GM23338 (cell line): Measurements from ENCODE around the gene NGLY1. TPM values are rescaled to one million over a fixed set of nuclear protein-coding genes. Genes with fewer than 3 reads are reported as not detected.

Experiments used
- ATAC-seq: fragments of 200-7000 bp; cut with Tn5 transposase; 3 replicates; pipeline ENCODE4 v1.9.1; 2020
- DNase-seq: peaks from one replicate; pipeline ENCODE4 v3.0.0-alpha.2; 2015; ENCODE audit warnings: low spot score
- H2AFZ ChIP-seq: fragments of 200-600 bp; sonication (generic); 2 replicates; pipeline ENCODE4 v1.8.0; 2016; ENCODE audit warnings: antibody characterized with exemption, mild to moderate bottlenecking, moderate library complexity
- H3F3A ChIP-seq: fragments of 200-600 bp; sonication (generic); replicated peaks from 2 replicates; pipeline ENCODE4 v1.8.0; 2017; ENCODE audit warnings: antibody characterized with exemption, mixed run types, low read depth
- H3K27ac ChIP-seq: fragments of 200-600 bp; sonication (generic); 2 replicates; pipeline ENCODE4 v1.6.1; 2016; ENCODE audit warnings: low read depth
- H3K27me3 ChIP-seq: fragments of 200-600 bp; sonication (generic); 2 replicates; pipeline ENCODE4 v1.8.0; 2016; ENCODE audit warnings: mild to moderate bottlenecking, mixed run types, moderate library complexity; ENCODE audit not compliant: insufficient read depth
- H3K36me3 ChIP-seq: fragments of 200-600 bp; sonication (generic); 2 replicates; pipeline ENCODE4 v1.8.0; 2016; ENCODE audit warnings: mild to moderate bottlenecking; ENCODE audit not compliant: insufficient read depth
- H3K4me1 ChIP-seq: fragments of 200-600 bp; sonication (generic); 2 replicates; pipeline ENCODE4 v1.8.0; 2016; ENCODE audit warnings: mild to moderate bottlenecking, moderate library complexity; ENCODE audit not compliant: insufficient read depth
- H3K4me2 ChIP-seq: fragments of 200-600 bp; sonication (generic); 2 replicates; pipeline ENCODE4 v1.7.1; 2017; ENCODE audit warnings: mixed run types
- H3K4me3 ChIP-seq: fragments of 200-600 bp; sonication (generic); 2 replicates; pipeline ENCODE4 v1.6.1; 2016; ENCODE audit warnings: mixed run types
- H3K79me2 ChIP-seq: fragments of 200-600 bp; sonication (generic); replicated peaks from 2 replicates; pipeline ENCODE4 v1.8.0; 2017; ENCODE audit warnings: mild to moderate bottlenecking; ENCODE audit not compliant: insufficient read depth
- H3K9me2 ChIP-seq: fragments of 200-600 bp; sonication (generic); 2 replicates; pipeline ENCODE4 v1.8.0; 2017; ENCODE audit not compliant: insufficient read depth
- H4K20me1 ChIP-seq: fragments of 200-600 bp; sonication (generic); replicated peaks from 2 replicates; pipeline ENCODE4 v1.8.0; 2017; ENCODE audit warnings: mild to moderate bottlenecking; ENCODE audit not compliant: insufficient read depth
- H3K27ac Mint-ChIP-seq: 2 replicates; pipeline ENCODE4 v1.8.0; 2020; ENCODE audit warnings: inconsistent platforms, mild to moderate bottlenecking, moderate library complexity, mixed read lengths
- H3K27me3 Mint-ChIP-seq: 3 replicates; pipeline ENCODE4 v1.8.0; 2022; ENCODE audit warnings: low read depth, mild to moderate bottlenecking, moderate library complexity, mixed read lengths, inconsistent platforms; ENCODE audit not compliant: insufficient read depth, poor library complexity
- H3K36me3 Mint-ChIP-seq: 3 replicates; pipeline ENCODE4 v1.8.0; 2021; ENCODE audit warnings: low read depth, mild to moderate bottlenecking, inconsistent platforms, moderate library complexity, mixed read lengths
- H3K4me1 Mint-ChIP-seq: 3 replicates; pipeline ENCODE4 v1.8.0; 2020; ENCODE audit warnings: mild to moderate bottlenecking, inconsistent platforms, mixed read lengths
- H3K4me3 Mint-ChIP-seq: 3 replicates; pipeline ENCODE4 v1.8.0; 2021; ENCODE audit warnings: moderate library complexity, mild to moderate bottlenecking, inconsistent platforms, mixed read lengths
- H3K9me3 Mint-ChIP-seq: 3 replicates; pipeline ENCODE4 v1.8.0; 2020; ENCODE audit warnings: moderate library complexity, mild to moderate bottlenecking, inconsistent platforms, mixed read lengths
- CREB1 ChIP-seq: fragments of 250-450 bp; sonication (Bioruptor Pico); IDR thresholded peaks from 2 replicates; pipeline ENCODE4 v1.5.0; 2020; ENCODE audit warnings: low read depth, mild to moderate bottlenecking, moderate library complexity
- CTCF ChIP-seq, 2 experiments: fragments of 200-600 bp in 1 of 2; sonication (generic) in 1 of 2; conservative IDR thresholded peaks; 2 replicates each; pipeline versions ENCODE4 v1.5.1 to v1.6.1; 2016 to 2017; ENCODE audit warnings: antibody characterized with exemption in 2 of 2, low read depth in 2 of 2, mild to moderate bottlenecking in 2 of 2, moderate library complexity in 1 of 2
- ETS1 ChIP-seq: IDR thresholded peaks from 2 replicates; pipeline ENCODE4 v1.6.1; 2016; ENCODE audit warnings: antibody characterized with exemption
- EZH2 ChIP-seq: fragments of 200-600 bp; sonication (generic); IDR thresholded peaks from one replicate; pipeline ENCODE4 v1.8.0; 2017; ENCODE audit warnings: antibody characterized with exemption, mild to moderate bottlenecking, low read depth; ENCODE audit not compliant: unreplicated experiment
- JUNB ChIP-seq: IDR thresholded peaks from one replicate; pipeline ENCODE4 v1.6.1; 2016; ENCODE audit warnings: antibody characterized with exemption; ENCODE audit not compliant: unreplicated experiment
- NANOG ChIP-seq: IDR thresholded peaks from 2 replicates; pipeline ENCODE4 v1.6.1; 2016; ENCODE audit warnings: antibody characterized with exemption, borderline replicate concordance
- STAT1 ChIP-seq: IDR thresholded peaks from one replicate; pipeline ENCODE4 v1.6.1; 2016; ENCODE audit warnings: antibody characterized with exemption; ENCODE audit not compliant: unreplicated experiment
- ZNF331 ChIP-seq: fragments of 250-450 bp; sonication (Bioruptor Pico); IDR thresholded peaks from 2 replicates; pipeline ENCODE4 v1.5.0; 2020; ENCODE audit warnings: low read depth, mild to moderate bottlenecking, moderate library complexity
- ZNF462 ChIP-seq: fragments of 250-450 bp; sonication (Bioruptor Pico); IDR thresholded peaks from 2 replicates; pipeline ENCODE4 v1.5.0; 2020; ENCODE audit warnings: mild to moderate bottlenecking, moderate library complexity
- polyA plus RNA-seq: library from polyadenylated mRNA; unstranded; fragments of >200 nt; fragmentation: Nextera tagmentation; extraction: Ambion mirVana; gene quantifications from 2 replicates; pipeline ENCODE4 v1.2.1, GENCODE V29; 2016
- total RNA-seq: library from RNA; depleted of rRNA; stranded (reverse); fragments of >200 nt; shearing (Covaris generic); gene quantifications from 2 replicates; pipeline ENCODE4 v1.2.3, GENCODE V29; 2014

The NGLY1 gene
- total and polyA plus RNA-seq, 2 experiments from 2014 or later = 20.4 to 43.5 TPM

- Histone ChIP-seq H3K4me1 (no peaks in the 10 kb centered on the region), H3K27me3 (no peaks in the 10 kb centered on the region), H3K36me3 (no peaks in the 10 kb centered on the region), H3K4me3 (no peak overlapping the region), H3K79me2 (no peaks in the 10 kb centered on the region), H2AFZ (no peak overlapping the region), H3K4me2 (no peak overlapping the region), H4K20me1 (no peaks in the 10 kb centered on the region), H3K9me2 (no peaks in the 10 kb centered on the region), H3F3A (no peaks in the 10 kb centered on the region), H3K27ac (no peak overlapping the region)
- Mint-ChIP-seq H3K36me3 (no peaks in the 10 kb centered on the region), H3K9me3 (no peaks in the 10 kb centered on the region), H3K4me3 (no peak overlapping the region), H3K27ac (no peak overlapping the region), H3K27me3 (peaks cover 2% of the 10 kb centered on the region), H3K4me1 (no peaks in the 10 kb centered on the region)
- TF ChIP-seq ZNF331 (no peak), CREB1 (CRISPR knock-in tag) (no peak), JUNB (no peak), ZNF462 (CRISPR knock-in tag) (no peak)
- ATAC-seq (no peak), DNase-seq (no peak)
These were observed 85.7 kb downstream of the NGLY1 start for GRCh38 chr3:25697553-25697952.

GRCh38 chr3:25695731-25696420 is 87.4 kb downstream of the NGLY1 start:
- Mint-ChIP-seq H3K4me1 (no peaks in the 10 kb centered on the region), H3K27me3 (peaks cover 2% of the 10 kb centered on the region), H3K36me3 (no peaks in the 10 kb centered on the region), H3K9me3 (no peaks in the 10 kb centered on the region), H3K27ac (no peak overlapping the region), H3K4me3 (no peak overlapping the region)
- Histone ChIP-seq H3F3A (no peaks in the 10 kb centered on the region), H3K4me2 (no peak overlapping the region), H2AFZ (no peak overlapping the region), H4K20me1 (no peaks in the 10 kb centered on the region), H3K36me3 (no peaks in the 10 kb centered on the region), H3K27ac (no peak overlapping the region), H3K79me2 (no peaks in the 10 kb centered on the region), H3K4me3 (no peak overlapping the region), H3K27me3 (no peaks in the 10 kb centered on the region), H3K4me1 (no peaks in the 10 kb centered on the region), H3K9me2 (no peaks in the 10 kb centered on the region)
- DNase-seq (no peak), ATAC-seq (no peak)
- no peak for TF ChIP-seq STAT1
- TF ChIP-seq ZNF331 = no peak
- no peak for TF ChIP-seq CTCF (conservative IDR thresholded peaks at IDR 0.05; ENCODE audit: low read depth in 2 of 2)
- no peak for TF ChIP-seq ETS1
- TF ChIP-seq EZH2 = no peak
- no peak for TF ChIP-seq NANOG
